HuH-7.5 (cell line): ENCODE results near the gene RHCG.

Experiments
- DNase-seq: peaks from one replicate; pipeline ENCODE4 v3.0.0; 2011; ENCODE audit warnings: low spot score

Gene RHCG

DNA sequence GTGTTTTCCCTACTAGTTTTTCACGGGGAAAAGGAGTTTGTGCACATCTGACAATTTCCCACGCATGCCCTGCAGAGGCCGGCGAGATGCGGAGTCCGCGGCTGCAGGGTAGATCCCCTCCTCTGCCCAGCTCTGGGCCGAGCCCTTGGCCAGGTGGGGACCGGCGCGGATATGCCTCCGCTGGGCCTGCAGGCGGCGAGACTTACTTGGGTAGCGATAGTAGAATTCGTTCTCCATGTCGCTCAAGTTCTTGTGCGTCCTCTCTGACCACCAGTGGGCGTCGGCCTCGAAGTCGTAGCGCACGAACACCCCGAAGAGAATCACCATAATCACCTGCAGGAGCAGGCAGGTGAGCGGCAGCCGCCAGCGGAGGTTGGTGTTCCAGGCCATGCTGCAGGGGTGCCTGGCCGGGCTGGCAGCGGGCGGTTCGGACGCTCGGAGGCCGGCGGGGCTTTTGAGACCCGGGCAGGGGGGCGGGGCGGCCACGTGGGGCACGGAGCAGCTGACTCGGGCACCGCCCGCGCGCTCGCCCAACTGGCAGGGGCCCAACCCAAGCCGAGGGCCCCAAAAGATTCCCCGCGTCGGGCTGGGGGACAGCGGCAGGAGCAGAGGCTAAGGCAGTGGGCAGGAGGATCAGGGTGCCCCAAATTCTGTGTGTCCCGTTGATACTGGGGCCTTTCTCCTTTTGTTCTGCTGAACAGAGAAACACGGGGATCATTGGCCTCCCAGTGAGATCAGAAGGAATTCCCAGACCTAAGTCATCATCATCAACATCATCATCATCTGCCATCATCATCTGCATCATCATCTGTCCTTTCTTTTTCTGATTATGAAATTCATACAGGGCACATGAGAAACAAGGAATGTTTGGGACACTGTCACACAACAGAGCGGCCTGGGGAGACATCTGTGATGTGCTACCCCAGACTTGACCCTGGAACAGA, at the start of gene RHCG:
TSS of gene RHCG (minus strand) at position 429 of the 944 bp plus-strand sequence. CDS start at position 390, 39 bp downstream.
- no peak for DNase-seq

DNA sequence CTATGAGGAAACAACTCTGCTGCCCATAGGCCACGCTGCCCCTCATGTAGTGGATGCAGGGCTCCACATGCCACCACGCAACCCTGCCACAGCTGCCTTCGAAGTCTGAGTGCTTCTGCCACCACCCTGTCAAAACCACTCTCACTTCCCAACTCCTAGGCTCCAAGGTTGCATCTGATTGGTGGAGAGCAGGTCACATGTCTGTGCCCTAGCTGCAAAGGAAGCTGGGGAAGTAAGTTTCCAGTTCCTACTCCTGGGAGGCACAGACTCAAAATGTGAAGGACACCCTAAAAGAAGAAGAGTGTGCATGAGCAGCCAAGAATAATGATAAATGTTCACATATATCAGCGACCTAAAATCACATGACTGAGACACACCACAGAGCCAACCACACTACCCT, 47.0 kb upstream of the RHCG start:
- DNase-seq, result no peak

DNA sequence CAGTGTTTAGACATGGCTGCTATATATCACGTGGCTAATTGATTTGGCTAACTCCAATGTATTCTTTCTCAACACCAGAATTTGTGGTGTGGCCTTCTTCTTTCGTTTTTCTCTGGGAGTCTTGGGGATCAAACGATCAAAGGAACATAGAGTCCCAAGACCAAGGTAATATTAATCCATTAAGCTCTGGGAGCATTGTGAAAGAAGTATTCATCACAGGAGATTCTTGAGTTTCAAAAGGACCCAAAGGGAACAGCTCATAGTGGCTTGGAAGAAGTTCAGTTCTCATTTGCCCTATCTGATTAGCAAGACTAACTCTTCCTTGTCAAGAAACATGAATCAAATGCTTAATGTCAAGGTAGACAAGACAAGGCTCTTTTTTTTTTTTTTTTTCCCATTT, 46.0 kb upstream of the RHCG start:
- no peak for DNase-seq

DNA sequence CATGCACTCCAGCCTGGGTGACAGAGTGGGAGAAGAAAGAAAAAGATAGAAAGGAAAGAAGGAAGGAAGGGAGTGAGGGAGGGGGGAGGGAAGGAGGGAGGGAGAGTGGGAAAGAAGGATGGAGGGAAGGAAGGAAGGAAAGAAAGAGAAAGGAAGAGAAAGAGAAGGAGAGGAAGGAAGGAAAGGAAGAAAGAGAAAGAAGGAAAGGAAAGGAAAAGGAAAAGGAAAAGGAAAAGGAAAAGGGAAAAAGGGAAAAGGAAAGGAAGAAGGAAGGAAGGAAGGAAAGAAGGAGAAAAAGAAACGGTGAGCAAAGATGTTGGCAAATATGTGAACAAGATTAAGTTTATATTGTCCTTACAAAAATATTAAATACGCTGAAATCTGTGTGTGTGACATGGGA, 42.6 kb upstream of the RHCG start:
- no peak for DNase-seq

DNA sequence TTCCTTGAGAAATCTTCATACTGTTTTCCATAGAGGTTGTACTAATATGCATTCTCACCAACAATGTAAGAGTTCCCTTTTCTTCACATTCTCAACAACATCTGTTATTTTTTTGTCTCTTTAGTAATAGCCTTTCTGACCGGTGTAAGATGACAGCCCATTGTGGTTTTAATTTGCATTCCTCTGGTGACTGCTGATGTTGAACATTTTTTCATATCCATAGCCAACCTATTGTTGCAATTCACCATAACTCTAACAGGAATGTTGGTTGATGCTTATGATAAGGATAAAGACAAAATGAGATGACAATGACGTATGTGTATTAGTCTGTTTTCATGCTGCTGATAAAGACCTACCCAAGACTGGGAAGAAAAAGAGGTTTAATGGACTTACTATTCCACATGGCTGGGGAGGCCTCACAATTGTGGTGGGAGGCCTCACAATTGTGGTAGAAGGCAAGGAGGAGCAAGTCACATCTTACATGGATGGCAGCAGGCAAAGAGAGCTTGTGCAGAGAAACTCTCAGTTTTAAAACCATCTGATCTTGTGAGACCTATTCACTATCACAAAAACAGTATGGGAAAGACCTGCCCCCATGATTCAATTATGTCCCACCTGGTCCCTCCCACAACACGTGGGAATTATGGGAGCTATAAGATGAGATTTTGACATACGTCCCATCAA, 37.6 kb upstream of the RHCG start:
- DNase-seq, result no peak

DNA sequence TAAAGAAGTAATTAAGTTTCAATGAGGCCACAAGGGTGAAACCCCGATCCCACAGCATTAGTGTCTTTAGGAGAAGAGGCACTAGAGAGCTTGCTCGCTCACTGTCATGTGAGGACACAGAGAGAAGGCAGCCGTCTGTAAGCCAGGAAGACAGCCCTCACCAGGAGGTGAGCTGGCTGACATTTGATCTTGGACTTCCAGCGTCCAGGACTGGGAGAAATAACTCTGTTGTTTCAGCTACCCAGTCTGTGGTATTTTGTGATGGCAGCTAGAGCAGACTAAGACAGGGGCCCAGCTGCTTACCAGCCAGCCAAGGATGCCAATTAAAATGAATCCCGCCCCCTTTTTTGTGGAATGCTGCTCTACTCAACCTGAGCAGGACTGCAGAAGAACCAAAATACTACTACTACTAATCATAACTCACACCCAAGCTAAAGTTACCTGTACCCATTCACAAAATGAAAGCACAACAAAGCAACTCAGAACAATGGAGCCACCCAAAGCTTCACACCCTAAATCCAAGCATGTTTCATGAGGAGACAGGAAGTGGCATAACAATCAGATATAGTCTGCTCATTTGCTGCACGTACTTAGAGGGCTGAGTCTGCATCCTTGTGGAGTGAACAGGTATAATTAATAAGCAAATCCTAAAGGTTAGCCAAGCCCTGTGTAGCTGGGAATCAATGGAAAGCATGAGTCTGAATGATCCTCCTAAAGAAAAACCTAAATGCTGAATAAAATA, 35.6 kb upstream of the RHCG start:
- DNase-seq, result no peak

DNA sequence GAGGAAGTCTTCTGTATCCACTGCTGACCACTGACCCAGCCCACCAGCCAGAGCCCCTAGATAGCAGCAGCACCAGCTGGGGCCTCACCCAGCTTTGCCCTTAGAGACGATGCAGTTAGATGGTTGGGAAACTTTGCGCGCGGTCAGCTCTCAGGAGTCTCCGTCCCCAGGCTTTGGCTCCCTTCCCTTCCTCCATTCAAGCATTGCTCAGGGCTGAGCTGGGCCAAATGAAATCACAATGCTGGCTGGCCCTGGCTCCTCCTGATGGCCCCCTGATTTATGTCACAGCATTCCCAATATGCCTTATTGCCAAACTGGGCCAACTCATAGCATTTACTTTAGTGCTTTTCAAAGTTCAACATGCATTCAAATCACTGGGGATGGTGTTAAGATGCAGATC, 34.6 kb upstream of the RHCG start:
- no peak for DNase-seq

DNA sequence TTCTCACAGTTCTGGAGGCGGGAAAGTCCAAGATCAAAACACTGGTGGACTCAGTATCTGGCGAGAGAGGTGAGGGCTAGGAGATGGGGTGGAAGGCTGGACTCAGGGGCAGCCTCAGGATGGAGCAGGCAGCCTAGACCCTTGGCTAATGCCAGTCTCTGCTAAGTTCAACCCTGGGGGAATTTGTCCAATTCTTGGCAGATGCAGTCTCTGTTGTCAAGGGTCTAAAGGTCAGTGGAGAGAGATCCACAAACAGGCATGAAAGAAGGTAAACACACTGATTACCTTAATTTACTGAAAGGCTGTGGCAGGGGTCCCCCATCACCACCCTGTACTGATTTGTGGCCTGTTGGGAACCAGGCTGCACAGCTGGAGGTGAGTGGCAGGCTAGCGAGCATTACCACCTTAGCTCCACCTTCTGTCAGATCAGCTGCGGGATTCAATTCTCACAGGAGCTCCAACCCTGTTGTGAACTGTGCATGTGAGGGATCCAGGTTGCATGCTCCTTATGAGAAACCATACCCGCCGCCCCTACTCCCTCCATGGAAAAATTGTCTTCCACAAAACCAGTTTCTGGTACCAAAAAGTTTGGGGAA, 32.5 kb upstream of the RHCG start:
- DNase-seq, result no peak

DNA sequence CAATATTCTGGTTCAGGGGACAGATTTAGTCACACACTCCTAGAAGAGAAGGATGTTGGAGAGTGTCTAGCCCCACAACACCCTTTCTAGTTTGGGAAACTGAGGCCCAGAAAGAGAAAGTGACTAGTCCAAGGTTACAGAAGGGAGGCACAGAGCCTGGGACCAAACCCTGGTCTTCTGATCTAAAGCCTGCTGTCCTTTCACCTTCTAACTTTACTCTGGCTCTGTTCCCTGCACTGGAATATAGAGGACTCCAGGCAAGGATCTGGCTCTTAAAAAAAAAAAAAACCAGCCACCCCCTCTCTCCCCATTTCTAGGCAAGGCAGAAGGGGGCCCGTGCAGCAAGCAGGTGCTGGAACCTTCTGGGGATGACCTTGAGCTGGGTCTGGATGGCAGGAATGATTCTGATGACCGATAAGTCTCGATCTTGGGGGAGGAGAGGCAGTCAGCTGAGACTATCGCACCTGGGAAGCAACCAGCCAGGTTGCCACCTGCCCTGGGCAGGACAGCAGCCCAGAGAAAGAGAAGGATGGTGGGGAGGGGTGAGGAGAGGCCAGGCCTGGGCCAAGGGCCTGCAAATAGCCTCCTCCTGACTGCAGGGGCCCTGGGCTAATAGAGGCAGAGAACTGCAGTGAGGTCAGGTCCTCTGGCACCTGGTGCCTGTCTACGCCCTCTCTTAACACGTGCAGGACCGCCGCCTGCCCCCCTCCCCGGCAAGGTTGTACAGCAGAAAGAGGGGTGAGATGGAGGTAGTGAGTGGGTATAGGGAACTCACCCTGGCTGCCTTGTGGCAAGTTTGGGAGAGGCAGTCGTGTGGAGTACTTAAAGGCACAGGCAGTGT, 30.4 kb upstream of the RHCG start:
- DNase-seq, result no peak

DNA sequence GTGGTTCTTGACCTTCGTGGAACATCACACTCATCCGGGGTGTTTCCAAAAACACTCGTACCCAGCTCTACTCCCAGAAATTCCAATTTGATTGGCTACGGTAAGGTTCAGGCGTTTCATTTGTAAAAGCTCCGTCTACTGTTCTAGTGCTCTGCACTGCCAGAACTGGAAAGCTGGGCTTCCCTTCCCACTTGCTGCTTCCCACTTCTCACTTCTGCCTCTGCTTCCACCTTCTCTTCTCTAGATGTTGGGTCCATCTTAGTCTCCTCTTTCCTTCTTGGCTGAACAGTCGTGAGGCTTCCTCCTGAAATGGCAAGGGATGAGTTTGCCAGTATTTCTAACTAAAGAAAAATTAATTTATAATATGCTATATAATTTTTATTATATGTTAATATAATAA, 29.8 kb upstream of the RHCG start:
- no peak for DNase-seq

DNA sequence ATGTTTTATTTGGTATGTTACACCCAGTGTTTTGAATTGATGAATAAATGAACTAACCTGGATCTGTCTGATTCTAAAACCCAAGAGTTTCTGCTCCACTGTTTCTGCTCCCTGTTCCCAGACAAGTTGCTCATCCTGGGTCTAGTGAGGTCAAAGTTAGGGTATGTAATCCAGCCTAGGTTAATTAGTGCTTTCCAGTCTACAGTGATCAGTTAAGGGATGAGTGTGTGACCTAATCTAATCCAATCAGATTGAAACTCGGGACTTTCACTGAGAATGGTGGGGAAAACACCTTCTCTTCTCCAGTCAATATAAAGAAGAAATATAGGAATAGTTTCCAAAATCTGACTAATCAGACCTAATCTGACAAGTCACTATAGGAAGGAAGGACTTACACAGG, 27.8 kb upstream of the RHCG start:
- DNase-seq, result no peak

DNA sequence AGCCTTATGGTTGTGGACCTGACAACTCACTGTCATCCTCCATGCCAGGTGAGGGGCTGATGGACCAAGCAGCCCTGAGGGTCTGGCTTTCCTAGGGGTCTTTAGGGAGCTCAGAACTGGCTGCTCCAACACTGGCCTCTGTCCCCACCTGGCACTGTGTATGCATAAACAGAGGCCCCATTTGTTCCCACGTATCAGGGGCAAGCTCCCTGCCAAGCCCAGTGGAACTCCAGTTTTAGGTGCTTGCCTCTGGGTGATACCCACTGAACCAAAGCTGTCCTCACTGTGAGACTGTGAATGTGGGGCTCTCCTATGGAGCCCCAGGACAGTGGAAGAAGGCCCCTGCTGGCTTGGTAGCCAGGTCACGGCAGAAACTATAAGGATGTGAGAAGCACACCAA, 26.7 kb upstream of the RHCG start:
- no peak for DNase-seq

DNA sequence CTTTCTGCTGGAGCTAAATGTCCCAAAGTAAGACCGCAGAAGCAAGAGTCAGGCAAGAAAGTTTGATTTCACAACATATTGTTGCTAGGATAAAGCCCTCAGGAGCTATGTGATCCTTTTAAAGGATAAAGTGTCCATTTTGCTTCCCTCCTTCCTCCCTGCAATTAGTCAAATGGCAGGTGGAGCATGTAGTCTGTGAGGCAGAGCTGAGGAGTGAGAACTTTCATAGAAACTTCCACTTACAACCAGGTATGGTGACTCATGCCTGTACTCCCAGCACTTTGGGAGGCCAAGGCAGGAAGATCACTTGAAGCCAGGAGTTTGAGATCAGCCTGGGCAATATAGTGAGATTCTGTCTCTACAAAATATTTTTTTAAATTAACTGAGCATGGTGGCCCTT, 25.2 kb upstream of the RHCG start:
- no peak for DNase-seq

DNA sequence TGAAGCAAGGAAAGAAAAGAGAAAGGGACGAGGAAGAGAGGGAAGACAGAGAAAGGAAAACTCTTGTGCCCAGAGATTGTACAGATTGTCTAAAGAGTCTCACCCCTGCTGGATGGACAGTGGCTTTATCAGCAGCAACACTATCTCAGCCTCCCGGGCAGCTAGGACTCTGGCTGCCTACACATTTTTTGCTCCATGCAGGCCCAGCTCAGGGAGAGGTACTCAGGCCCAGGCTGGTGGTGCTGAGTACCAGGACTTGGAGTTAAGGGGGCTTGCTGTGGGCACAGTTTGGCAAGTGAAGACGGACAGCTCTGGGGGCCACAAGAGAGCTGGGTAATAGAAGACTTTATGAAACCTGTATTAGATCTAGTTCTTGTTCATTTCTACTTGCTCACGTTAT, 19.1 kb upstream of the RHCG start:
- DNase-seq, result no peak

DNA sequence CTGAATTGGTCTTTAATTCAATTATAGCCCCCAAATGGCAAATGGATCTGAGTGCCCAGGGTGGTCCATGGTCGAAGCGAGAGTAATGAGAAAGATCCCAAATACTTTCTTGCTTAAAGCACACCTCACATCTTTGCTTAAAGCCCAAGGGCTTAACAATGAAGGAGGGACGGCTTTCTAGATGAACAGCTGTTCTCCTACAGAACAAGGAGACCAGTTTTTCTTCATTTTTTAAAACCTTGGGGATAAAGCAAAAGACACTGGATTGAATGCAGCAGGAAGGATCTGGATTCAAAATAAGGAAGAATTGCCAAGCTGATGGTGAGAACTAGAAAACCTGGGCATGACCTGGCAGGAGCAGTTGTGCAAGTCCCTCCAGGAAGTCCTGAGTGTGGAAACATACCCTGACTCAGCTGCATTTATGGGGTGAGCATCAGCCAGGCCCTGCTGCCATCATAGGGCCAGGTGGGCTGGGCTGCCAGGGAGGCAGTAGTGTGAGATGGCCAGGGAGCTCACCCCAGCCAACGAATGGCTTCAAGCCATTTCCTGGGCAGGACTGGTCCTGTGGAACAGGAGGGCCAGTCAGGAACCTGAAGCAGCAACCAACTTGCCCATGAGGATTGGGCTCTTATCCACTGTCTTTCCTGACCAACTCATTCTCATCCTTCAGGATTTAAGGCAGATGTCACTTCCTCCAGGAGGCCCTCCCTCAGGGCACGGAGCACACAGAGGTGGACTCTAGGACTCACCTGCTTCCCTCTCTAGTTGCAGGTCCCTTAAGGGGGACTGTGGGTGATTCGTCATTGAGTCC, 18.4 kb upstream of the RHCG start:
- no peak for DNase-seq

DNA sequence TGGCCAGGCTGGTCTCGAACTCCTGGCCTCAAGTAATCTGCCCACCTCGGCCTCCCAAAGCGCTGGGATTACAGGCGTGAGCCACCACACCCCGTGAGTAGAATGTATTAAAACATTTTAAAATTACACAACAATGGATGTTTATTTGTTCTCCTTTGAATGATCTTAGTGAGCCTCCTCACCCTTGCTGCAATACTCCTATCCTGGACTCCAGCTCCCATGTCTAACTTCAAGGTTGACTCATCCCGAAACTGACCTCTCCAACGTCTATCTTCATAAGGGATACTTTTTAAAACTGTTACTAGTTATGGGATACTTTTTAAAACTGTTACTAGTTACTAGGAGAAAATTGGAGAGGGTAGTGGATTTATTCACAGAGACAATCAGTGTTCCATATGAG, 17.8 kb upstream of the RHCG start:
- DNase-seq, result no peak

DNA sequence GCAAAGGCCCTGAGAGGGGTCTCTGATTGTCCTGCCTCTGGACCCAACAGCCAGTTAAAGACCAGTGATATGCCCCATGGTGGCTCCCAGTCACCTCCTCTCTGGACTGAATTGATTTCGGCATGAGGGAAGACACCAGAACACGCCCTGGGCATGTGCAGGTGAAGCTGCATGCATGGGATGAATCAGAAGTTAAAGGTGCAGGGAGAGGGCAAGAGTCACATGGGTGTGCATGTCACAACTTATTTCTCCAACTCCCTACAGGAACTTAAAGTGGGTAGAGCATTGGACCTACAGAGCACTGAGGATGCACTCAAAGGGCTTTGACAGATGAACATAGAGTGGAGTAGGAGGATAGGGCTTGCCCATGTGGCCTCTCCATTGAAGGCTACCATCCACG, 16.9 kb upstream of the RHCG start:
- no peak for DNase-seq

DNA sequence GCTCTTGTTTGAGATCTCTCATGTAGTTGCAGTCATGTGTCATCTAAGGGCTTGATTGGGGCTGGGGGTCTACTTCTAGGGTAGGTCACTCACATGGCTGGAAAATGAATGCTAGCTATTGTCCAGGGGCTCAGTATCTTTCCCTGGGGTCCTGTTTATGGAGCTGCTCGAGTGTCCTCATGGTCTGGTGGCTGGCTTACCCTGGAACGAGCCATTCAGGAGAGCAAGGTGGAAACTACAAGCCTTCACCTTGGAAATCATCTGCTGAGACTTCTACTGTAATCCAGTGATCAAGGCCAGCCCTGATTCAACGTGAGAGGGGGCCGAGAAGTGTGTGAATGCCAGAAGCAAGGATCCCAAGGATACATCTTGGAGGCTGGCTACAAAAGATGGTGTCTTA, 16.2 kb upstream of the RHCG start:
- DNase-seq, result no peak

DNA sequence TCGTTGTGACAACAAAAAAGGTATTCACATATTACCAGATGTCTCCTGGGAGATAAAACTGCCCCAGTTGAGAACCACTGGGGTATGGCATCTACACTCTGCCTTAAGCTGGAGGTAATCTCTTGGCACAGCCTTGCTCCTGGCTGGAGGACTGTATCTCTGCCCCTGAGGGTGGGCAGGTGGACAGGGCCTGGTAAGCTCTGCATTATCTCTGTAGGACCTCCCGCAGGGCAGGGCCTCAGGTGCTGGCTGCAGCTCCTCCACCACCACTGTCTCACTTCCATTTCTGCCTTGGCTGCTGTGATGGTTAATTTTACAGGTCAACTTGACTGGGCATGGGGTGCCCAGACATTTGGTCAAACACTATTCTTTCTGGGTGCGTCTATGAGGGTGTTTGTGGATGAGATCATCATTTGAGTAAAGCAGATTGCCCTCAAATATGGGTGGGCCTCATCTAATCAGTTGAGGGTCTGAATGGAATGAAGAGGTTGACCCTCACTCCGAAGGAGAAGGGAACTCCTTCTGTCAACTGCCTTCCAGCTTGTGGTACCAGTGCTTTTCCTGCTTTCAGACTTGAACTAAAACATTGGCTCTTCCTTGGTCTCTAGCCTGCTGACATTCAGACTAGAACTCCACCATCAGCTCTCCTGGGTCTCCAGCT, 9.8 kb upstream of the RHCG start:
- DNase-seq, result no peak

DNA sequence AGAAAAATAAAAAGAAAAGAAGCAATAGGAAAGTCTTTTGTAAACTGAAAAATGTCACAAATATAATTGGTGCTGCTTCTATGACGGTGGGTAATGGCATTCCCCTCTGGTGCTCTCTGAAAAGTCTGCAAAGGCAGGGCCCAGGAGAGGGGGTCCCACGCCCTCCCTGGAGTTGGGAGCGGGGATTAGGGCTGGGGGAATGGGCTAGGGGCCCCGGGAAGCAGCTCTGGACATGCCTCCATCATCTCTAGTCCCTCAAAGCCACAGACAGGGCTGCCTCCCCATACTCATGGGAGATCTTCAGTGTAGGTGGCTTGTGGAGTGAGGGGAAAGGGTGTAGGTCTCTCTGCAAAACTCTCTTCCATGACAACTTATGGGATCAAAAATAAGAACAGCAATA, 7.8 kb upstream of the RHCG start:
- no peak for DNase-seq
